HTR-8/SVneo (cell line): Measurements from ENCODE around the gene PTPN23.
A peak's percentile ranks its signal among the peaks of the same experiment; 100 is the strongest.

ENCODE experiments used
- DNase-seq: peaks from one replicate; pipeline ENCODE4 v3.0.0; 2011; ENCODE audit warnings: low spot score, mixed read lengths; ENCODE audit not compliant: insufficient read length
- FAIRE-seq: peaks from 2 replicates; lab custom pipeline; 2011; peaks lifted over from hg19 to GRCh38; lab: Jason Lieb, UNC

Gene PTPN23

DNA sequence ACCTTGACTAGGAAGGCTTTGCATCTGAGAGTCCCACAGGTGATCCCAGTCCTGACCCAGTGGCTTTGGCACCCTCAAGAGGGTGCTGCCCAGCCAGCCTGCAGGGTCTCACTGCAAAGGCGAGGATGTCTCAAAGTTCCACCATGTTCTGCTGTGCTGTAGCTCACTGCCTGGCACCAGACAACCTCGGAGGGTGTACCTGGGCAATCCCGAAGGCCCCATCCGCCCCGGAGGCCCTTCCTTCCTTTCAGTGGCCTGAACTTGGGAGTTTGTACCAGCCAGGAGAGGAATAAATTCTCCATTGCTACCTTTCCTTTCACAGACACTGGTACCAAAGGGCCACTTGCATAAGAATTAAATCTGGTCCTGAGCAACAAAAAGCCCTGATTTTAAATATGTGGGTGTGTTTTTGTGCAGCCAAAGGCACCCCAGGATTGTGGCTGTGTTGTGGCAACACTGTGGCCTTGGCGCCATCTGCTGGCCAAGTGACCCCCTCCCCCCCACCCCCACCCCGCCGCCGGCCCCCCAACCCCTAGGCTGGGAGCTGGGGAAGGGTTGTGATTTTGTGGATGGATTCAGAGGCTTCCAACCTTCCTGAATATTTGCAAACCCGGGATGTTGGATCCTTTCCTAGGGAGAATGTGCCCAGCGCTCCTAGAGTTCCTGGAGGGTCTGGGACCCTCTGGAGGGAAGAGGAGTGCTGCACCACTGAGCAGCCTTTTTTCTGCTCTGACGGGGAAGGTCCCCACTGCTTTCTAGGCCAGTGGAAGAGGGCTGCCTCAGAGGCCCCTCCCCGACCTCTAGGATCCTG lies 9.7 kb upstream of the PTPN23 start:
- no peak for FAIRE-seq
- no peak for DNase-seq

DNA sequence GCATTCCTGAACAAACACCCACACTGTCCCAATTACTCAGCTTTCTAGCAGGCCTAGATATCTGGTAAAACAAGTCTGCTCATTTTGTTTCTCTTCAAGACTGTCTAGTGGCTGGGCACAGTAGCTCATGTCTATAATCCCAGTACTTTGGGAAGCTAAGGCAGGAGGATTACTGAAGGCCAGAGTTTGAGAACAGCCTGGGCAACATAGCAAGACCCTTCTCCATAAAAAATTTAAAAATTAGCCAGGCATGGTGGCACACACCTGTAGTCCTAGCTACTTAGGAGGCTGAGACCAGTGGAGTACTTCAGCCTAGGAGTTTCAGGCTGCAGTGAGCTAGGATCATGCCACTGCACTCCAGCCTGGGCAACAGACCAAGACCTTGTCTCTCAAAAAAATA lies 6.2 kb upstream of the PTPN23 start:
- FAIRE-seq (no peak), DNase-seq (no peak)

GRCh38 chr3:47376393-47376792 lies 4.4 kb upstream of the PTPN23 start:
- DNase-seq (no peak), FAIRE-seq (no peak)

DNA sequence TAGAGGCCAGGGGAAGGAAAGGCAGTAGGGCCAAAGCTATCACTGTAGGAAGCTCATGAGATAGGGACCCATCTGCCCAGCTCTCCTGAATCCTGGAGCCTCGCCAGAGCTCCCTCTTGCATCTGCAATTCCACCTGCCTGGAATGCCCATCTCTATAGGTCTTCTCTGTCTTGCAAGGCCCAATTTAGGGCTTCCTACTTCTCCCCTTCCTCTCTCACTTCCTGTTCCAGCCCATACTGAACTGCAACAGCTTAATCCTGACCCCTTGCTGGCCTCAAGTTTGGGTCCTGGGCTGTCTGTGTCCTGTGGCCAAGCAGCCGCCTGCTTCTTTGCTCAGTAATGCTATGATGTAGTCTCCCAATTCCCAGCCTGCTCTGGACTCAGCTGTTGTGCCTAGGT lies 3.6 kb upstream of the PTPN23 start:
- no peak for FAIRE-seq
- no peak for DNase-seq

- FAIRE-seq (no peak), DNase-seq (no peak)
Observed at GRCh38 chr3:47378869-47379268, 2.0 kb upstream of the PTPN23 start.

DNA sequence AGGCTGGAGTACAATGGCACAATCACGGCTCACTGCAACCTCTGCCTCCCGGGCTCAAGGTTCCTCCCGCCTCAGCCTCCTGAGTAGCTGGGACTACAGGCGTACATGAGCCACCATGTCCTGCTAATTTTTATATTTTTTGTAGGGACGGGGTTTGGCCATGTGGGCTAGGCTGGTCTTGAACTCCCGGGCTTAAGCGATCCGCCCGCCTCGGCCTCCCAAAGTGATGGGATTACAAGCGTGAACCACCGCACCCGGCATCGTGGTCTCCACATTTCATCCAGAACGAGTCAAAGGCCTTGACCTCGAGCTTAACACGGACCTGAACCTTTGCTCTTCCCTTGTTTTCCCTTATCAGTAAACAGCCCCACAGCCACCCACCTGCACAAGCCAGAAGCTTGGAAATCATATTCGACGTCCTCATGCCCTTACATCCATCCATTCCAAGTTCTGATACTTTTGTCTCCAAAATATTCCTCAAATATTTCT lies 1.4 kb upstream of the PTPN23 start:
- DNase-seq (no peak), FAIRE-seq (no peak)

DNA sequence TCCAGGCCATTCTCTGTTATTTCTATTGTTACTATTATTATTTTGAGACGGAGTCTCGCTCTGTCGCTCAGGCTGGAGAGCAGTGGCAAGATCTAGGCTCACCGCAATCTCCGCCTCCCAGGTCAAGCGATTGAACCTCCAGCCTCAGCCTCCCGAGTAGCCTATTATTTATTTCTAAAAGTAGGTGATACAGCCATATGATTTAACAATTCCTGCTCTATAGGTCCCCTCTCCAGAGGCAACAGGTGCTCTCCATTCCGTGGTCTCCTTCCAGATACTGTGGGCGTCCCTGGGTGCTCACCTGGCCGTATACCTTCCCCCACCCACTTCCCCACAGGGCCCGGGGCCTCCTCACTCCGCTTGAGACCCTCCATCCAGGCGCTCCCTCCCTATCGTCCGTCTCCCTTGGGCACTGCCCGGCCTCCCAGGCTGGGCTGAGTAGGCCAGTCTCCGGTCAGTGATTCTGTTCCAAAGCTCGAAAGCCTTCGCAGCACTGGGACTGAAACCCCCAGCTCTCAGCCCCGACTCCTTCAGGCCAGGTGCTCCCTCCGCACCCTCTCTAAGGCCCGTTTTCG lies 708 bp upstream of the PTPN23 start:
- DNase-seq (no peak), FAIRE-seq (no peak)

DNA sequence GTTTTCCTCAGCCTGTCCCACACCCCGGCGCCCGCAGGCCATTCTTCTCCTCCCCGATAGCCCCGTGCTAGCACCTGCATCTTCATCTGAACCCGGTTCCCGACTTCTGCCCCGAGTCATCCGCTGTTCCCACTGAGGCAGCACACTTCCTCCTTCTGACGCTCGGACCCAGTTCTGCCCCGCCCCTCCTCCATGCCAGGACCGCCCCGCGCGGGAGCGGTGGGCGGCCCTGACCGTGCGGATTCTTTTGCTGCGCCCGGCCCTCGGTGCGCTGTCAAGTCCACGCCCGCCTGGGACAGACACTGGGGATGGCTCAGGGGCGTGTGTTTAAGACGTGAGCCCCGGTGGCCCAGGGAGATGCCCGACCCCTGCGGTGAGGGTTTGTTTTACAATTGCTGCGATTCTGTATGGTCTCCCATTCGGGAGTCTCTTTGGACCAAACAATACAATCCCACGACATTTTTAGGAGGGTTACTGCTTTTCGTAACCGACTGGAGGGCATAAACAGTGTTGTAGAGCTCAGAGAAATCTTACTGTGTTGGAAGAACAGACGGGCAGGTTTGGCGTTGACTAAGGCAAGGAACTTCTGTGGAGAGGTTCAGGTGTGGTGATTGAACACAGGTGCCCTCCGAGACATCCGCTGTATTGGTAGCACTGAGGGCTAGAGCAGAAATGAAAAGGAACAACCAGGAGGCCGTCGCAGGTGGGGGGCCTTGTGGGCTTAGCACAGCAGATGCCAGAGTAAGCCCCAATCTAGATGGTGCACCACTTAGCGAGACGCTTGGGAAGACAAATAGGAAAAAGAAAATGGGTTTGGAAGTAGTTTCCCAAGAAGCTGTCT lies 716 bp downstream of the PTPN23 start:
- FAIRE-seq (peak; percentile 60), DNase-seq (peak; percentile 84)

GRCh38 chr3:47384425-47384824 lies 3.6 kb downstream of the PTPN23 start:
- DNase-seq (no peak), FAIRE-seq (no peak)

GRCh38 chr3:47385007-47385406 lies 4.2 kb downstream of the PTPN23 start:
- FAIRE-seq = no peak
- no peak for DNase-seq

- no peak for FAIRE-seq
- no peak for DNase-seq
Observed at GRCh38 chr3:47385796-47386195, 5.0 kb downstream of the PTPN23 start.

GRCh38 chr3:47392933-47393332 lies 12.1 kb downstream of the PTPN23 start:
- DNase-seq (no peak), FAIRE-seq (no peak)

DNA sequence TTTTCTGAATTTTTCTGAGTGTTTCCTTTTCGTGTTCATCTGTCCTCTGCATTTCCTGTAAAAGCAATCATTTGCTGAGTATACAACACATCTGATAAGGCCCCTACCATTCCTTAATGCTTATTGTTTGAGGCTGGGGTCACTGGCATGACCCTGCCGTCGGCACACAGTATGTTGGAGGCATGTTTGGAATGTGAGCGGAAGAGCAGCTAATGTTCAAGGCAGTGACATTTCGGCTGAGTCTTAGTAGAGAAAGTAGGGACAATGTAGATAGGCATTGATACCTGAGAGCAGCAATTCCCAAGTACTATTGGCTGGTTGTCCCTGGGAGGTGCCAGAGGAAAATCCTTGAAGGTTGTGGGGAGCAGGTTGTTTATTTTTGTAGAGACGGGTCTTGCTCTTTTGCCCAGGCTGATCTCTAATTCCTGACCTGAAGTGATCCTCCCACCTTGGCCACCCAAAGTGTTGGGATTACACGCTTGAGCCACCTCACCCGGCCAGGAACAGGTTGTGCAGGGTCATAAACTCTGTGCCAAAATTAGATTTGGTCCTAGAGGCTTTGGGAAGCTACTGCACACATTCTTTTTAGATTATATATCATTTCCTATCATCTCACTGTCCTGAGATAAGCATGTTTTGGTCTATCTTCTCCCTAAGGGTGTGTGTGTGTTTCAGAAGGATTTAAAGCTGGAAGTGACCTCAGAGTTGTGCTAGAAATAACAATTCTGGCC lies 13.5 kb downstream of the PTPN23 start:
- FAIRE-seq (peak; percentile 63), DNase-seq (no peak)

DNA sequence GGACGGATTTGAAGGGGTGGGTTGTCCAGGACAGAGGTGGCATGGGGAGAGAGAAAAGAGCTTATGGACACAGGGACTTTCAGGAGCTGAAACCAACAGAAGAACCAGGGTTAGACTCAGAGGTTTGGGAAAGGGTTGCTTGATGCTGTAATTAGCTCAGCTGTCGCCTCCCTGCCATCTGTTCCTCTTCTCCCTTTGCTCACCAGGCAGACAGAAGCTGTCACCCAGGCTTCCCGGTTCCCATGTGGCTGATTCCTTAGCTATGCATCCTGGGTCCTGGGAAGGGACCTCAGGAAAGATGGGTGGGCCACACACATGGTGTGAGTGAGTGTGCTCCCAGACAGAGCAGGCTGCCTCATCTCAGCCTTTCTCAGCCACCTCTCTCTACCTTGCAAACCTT lies 14.1 kb downstream of the PTPN23 start:
- DNase-seq (no peak), FAIRE-seq (no peak)

DNA sequence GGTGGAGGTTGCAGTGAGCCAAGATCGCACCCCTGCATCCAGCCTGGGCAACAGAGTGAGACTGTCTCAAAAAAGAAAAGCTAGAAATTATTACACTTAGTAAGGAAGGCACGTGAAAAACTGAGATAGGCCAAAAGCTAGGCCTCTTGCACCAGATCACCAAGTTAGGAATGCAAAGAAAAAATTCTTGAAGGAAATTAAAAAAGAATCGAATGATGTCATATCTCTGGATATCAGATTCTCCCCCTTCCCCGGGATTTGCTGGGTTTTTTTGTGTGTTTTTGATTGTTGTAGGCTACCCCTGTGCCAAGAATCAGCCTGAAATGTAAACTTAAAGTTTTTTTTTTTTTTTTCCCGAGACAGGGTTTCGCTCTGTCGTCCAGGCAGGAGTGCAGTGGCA lies 17.4 kb downstream of the PTPN23 start:
- no peak for FAIRE-seq

DNA sequence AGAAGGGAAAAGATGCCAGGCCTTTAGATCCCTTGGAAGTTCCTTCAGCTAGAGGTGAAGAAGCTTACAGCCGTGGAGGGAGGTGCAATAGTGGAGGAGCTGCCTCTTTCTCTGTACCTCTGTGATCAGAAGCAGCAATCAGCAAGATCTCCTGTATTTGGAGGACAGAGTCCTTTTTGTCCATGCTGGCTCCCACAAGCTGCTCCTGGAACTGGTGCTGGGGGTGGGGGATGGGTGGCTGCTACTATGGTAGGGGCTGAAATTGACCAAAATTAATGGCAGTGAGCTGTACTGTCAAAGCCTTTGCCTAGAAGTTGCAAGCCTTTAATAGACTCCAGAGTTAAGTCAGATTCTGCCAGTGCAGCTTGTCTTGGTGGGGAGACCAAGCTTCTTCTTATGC lies 18.2 kb downstream of the PTPN23 start:
- FAIRE-seq (no peak), DNase-seq (no peak)

More for the DNA sequence above, 17.4 kb downstream of the PTPN23 start:
- no peak for DNase-seq

GRCh38 chr3:47399531-47400270 lies 18.9 kb downstream of the PTPN23 start:
- FAIRE-seq (no peak), DNase-seq (no peak)

GRCh38 chr3:47404431-47404876 lies 23.6 kb downstream of the PTPN23 start:
- DNase-seq = no peak
- FAIRE-seq = no peak

DNA sequence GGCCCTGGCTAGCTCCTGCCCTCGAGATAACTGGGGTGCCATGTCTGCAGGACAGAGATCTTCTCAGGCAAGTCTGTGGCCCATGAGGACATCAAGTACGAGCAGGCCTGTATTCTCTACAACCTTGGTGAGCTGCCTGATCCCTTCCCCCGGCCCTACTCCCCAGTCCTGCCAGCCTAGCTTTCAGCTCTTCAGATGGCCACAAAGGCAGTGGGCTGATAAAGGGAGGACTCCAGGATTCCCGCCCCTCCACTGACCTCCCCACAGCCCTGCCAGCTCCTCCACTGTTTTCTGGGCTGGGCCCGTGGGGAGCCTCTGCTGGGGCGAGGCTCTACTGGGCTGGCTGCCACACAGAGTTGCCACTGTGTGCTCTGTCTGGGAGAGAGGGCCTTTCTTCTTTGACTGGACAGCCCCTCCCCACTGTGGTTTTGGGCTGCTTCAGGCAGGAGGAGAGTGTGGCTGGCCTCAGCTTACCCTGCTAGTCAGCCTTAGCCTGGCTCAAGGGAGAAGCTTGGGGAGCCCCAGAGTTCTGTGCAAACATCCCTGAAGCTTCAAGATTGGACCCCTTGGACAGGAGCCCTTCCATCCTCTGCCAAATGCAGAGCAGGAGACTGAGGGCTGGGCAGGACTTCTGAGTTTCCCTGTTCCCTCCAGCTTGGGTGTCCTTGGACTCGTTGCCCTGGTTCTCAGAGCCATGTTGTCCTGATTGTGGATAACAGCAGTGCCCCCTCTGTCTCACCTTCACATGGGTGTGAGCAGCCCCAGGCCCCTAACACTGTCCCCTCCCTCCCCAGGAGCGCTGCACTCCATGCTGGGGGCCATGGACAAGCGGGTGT lies 24.4 kb downstream of the PTPN23 start:
- DNase-seq = no peak
- FAIRE-seq = no peak
